Cerebellar cortex (tissue), 1 donor: ENCODE measurements around the gene EPC2.

Experiments
- DNase-seq: peaks from one replicate; pipeline ENCODE4 v3.0.0-alpha.2; 2015; ENCODE audit warnings: low spot score

The EPC2 gene, protein sequence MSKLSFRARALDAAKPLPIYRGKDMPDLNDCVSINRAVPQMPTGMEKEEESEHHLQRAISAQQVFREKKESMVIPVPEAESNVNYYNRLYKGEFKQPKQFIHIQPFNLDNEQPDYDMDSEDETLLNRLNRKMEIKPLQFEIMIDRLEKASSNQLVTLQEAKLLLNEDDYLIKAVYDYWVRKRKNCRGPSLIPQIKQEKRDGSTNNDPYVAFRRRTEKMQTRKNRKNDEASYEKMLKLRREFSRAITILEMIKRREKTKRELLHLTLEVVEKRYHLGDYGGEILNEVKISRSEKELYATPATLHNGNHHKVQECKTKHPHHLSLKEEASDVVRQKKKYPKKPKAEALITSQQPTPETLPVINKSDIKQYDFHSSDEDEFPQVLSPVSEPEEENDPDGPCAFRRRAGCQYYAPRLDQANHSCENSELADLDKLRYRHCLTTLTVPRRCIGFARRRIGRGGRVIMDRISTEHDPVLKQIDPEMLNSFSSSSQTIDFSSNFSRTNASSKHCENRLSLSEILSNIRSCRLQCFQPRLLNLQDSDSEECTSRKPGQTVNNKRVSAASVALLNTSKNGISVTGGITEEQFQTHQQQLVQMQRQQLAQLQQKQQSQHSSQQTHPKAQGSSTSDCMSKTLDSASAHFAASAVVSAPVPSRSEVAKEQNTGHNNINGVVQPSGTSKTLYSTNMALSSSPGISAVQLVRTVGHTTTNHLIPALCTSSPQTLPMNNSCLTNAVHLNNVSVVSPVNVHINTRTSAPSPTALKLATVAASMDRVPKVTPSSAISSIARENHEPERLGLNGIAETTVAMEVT

DNA sequence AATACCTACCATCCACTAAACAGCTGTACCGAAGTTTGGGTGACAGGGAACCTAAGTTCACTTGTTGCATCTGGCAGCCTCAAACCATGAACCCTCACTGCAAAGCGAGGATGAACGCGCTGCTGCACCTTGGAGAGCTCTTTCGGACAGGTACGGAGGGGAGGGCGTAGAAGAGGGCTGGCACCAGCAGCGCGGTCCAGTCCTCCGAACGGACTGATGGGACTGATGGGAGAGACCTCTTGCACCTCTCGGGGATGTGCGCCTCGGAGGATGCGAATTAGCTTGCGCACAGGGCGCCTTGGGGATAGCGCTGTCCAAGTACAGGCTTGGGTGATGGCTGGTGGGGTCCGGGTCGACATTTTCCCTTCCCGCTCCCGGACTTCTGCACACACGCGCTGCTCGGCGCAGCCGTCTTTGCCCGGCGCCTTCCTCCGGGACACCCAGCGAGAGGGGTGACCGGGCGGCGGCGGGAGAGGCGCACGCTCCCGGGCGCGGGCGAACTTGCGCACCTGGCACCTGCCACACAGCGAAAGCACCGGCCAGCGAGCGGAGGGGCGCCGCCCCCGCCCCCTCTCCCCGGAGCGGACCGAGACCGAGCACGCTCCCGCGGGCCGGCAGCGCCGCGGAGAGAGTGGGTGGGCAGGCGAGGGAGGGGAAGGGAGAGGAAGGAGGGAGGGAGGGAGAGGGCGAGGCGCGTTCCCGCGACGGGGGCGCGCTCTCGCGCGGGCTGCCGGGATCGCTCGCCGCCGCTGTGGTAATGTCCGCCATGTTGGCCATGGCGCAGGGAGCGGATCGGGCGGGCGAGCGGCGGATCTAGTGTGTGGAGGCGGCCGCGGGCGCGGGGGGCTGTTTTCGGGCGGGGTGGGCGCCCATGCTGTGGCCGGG is at the start of gene EPC2:
EPC2 (plus strand) TSS at position 754 of the 885 bp plus-strand sequence. CDS start 267 bp downstream, outside the sequence.
- DNase-seq, result peak; percentile 82

DNA sequence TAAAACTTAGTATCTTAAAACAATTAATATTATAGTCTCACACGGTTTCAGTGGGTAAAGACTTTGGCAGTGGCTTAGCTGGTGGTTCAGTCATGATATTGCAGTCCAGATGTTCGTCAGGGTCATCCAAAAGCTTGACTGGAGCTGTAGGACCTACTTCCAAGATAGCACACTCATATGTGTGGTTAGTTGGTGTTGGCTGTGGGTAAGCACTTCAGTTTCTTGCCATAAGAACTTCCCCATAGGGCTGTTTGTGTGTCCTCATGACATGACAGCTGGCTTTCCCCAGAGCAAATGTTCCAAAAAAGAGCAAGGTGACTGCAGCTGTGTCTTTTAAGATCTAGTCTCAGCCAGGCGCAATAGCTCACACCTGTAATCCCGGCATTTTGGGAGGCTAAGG is 48.5 kb upstream of the EPC2 start:
- DNase-seq, result no peak

DNA sequence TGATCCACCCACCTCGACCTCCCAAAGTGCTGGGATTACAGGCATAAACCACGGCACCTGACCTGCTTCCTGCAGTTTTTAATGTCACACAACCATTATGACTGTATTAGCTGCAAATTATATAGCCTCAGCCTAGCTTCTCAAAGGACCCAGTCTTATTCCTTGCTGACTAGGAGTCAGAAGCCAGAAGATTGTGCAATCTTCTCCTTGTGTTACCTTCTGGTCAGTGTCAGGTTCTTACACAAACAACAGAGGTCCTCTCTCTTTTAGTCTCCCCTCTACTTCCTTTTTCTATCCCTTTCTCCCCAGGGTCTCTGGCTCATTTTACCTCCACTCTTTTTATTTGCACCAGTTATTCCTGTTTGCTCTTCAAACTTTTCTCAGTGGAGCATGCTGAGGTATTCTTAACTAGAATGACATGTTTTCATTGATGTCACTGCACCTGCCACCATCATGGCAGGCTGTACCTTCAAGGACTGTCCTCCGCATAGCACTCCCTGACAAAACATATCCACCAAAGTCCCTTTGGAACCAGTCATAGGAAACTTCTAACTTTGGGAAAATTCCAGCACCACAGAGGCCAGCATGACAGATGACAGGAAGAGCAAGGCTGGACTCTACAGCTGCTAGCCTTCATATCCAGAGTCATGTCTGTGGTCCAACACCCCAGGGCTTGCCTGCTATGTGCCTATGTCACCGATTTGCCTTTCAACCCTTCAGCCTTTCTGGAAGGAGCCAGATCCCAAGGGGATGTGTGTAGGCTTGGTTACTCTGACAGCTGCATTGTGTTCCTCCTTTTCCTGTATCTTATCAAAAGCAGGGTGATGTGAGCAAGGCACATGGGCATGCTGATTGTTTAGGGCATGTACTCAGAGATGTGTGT is 45.2 kb upstream of the EPC2 start:
- DNase-seq, result no peak

DNA sequence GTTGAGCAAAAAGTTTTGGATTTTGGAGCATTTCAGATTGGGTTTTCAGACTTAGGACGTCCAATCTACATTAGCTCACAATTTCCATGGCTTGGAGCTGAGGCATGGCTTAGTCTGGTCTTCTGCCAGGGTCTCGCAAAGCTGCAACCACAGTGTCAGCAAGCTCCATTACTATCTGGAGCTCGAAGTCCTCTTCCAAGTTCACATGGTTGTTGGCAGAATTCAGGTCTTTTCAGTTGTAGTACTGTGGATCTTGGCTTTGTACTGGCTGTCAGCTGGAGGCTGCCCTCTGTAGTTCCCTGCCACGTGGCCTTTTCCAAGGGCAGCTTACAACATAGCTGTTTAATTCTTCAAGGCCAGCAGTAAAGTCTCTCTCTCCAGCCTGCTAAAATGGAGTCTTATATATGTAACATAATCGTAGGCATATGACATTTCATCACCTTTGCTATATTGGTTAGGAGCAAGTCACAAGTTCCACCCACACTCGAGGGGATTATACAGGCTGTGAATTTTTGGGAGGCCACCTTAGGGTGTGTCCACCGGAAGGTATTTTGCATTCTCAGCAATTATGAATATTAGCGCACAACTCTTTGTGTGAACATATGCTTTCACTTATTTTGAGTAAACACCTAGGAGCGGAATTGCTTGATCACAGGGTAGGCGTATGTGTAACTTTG is 41.5 kb upstream of the EPC2 start:
- DNase-seq, result no peak

DNA sequence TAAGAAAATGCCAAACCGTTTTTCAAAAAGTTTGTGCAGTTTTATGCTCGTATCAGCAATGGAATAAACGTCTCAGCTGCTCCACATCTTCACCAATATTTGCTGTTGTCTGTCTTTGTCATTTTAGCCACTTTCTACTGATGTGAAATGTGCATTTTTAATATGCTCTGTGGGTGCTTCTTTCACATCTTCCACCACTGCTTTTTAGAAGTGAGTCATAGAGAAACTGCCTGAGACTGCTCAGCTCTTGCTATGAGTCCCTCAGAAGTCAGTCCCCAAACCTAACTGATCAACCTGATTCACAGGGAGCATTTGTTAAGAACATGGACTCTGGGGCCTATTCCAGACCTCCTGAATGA is 41.0 kb upstream of the EPC2 start:
- DNase-seq, result no peak

DNA sequence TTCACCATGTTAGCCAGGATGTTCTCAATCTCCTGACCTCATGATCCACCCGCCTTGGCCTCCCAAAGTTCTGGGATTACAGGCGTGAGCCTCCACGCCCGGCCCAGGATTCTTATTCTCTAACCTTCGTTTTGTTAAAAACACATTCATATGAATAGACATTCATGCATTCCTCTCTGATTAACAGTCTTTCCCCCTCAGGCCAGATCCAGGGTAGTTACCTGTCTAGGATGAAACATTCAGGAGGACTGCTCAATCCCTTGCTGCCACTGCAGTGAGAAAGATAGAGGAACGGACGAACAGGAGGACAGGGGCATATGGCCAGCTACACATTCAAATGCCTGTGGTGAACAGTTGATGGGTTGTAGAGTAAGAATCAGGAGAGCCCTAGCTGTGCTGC is 39.6 kb upstream of the EPC2 start:
- no peak for DNase-seq

DNA sequence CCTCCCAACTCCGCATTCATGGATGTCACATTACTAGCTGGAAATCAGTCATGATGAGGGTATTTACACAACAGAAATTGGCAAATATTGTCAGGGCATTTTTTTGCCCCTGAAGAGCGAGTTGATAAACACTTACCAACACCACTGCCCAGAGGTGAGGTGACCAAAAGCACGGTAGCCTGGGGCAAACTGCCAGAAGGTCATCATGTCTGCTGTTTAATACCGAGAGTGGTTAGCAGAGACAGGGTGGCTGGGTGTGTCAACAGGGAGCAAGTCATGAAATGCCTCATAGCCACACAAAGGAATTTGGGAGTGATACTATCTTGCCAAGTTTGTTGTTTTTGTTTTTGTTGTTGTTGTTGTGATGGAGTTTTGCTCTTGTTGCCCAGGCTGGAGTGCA is 37.0 kb upstream of the EPC2 start:
- DNase-seq, result no peak

DNA sequence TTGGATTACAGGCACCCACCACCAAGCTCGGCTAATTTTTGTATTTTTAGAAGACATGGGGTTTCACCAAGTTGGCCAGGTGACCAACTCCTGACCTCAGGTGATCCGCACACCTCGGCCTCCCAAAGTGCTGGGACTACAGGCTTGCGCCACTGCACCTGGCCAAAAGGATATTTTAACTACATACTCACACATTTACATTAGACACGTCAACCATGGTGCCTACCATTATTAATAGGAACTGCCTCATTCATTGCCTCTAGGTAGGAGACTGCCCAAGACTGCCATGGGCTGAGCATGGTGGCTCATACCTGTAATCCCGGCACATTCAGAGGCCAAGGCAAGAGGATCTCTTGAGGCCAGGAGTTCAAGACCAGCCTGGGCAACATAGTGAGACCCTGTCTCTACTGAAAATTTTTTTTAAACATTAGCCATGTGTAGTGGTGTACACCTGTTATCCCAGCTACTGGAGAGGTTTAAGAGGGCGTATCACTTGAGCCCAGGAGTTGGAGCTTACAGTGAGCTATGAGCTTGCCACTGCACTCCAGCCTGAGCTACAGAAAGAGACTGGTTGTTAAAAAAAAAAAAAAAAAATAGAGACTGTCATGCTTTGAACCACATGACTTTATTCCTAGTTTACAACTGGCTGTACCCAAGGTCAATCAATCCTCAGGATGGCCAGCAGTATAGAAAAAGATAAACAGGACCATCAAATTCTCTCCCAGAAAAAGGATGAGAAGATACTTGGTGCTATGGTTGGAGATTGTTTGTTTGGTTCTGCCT is 31.1 kb upstream of the EPC2 start:
- no peak for DNase-seq

DNA sequence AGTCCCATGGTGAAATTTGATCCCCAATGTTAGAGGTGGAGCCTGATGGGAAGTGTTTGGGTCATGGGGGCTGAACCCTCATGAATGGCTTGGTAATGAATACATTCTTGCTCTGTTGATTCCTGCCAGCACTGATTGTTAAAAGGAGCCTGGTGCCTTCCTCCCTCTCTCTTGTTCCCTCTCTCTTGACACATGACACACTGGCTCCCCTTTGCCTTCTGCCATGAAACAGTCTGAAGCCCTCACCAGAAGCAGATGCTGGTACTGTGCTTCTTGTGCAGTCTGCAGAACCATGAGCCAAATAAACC is 30.6 kb upstream of the EPC2 start:
- DNase-seq, result no peak

DNA sequence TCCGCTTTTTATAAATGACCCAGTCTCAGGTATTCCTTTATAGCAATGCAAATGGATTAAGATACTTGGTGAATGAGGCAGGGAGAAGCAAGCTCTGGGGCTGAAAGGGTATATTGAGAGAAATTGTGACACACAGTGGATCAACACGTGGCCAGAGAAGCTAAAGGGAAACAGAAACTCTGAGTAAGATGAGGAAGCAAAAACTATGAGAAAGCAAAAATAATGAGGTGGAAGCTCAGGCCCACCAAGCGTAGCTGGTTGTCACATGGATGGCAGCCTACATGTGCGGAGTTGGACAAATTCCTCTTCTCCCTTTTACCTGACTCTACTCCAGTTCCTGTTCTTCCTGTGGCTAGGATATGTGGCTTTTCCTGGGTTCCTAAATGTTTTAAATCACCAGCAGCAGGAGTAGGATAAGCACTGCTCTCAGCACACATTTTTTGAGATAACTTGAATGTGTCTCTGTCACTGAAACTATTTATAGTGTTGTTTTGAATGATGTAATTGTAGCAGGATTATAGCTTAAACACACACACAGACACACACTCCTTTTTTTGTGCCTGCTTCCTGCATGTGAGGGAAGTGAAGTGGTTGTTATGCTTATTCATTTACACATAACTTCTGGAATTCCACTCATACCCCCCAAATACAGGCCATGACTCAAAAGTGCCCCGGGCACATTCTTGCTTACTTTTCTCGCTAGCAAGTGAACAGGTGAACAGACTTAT is 30.1 kb upstream of the EPC2 start:
- no peak for DNase-seq

DNA sequence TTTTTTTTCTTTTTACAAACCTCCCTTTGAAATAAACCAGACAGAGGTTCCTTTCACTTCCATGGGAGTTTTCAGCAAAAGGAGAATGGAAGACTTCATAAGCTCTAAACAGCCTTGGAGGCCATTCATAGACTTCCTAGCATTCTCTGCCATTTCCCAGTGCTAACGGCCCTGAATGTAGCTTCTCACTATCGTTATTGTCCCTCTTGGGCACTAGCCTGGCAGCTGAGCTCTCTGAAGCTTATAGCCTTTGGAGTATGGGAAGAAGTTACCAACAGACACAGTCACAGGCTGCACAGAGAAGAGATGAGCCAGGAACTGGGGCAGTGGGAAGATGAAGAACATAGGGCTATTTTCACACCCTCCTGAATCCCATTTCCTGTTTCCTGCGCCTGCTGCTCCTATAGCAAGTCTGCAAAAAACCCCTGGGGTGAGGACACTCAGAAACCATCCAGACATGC is 29.1 kb upstream of the EPC2 start:
- DNase-seq, result peak; percentile 58

DNA sequence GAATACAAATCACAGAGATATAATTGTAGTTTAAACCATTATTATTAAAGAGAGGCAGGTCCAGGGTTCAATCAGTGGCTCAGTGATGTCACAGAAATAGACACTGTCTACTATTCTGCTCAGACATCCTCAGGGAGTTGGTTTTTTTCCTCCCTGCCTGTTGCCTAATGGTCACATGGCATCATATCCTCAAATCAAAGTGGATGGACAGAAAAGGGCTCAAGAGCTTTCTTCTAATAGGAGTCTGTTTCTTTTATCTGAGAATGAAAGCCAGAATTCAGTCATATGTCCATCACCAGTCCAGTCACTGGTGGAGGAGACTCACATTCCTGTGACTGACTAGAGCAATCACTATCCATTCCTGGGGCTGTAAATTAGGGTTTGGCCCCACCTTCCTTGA is 27.9 kb upstream of the EPC2 start:
- no peak for DNase-seq

DNA sequence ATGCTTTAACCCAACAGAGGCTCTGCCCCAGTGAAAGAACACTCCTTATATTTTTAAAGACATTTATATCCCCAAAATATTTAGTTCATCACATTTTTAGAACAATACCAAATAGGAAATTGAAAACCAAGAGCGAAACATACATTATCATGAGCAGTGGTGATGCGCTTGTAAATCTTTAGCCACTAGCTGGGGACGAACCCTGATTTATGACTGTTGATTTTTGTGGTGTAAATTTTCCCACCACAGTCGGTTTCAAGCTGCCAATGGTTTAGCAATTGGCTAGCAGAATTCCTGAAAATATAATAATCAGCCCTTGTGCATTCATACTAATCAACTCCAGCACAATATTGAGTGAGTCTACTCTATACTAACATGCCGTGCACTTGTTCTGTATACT is 27.3 kb upstream of the EPC2 start:
- DNase-seq, result no peak

DNA sequence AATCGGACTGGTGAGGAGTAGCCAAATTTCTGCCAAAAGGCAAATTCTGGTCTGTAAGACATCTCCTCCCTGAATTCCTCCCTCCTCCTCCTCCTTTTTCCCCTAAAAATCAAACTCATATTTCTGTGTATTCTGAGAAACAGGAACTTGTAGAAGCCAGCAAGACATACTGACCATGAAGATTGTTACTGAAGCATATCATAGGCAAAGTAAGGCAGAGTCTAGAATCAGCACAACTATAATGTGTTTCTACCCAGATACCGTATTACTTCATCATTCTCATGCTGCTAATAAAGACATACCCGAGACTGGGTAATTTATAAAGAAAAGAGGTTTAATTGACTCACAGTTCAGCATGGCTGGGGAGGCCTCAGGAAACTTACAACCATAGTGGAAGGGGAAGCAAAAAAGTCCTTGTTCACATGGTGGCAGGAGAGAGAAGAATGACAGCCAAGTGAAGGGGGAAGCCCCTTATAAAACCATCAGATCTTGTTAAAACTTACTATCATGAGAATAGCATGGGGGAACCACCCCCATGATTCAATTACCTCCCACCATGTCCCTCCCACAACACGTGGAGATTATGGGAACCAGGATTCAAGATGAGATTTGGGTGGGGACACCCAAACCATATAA is 24.9 kb upstream of the EPC2 start:
- DNase-seq, result no peak

DNA sequence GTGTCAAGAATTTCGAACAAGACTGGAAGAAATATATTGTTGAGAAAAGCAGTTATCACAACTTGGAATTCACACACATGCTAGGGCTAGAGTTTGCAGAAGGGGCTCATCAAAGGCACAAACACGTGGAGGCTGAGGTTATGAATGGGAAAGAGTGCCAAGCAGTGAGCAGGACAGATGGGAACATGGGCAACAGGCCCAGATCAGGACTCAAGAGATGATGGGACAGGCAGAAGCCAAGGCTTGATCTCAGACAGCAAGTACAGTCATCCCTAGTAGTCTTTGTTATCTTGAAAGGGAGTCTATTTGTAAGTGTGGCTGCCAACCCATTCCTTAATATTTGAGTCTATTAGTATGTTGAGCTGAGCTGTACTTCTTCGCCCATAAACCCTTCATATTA is 22.2 kb upstream of the EPC2 start:
- peak; percentile 85 for DNase-seq

DNA sequence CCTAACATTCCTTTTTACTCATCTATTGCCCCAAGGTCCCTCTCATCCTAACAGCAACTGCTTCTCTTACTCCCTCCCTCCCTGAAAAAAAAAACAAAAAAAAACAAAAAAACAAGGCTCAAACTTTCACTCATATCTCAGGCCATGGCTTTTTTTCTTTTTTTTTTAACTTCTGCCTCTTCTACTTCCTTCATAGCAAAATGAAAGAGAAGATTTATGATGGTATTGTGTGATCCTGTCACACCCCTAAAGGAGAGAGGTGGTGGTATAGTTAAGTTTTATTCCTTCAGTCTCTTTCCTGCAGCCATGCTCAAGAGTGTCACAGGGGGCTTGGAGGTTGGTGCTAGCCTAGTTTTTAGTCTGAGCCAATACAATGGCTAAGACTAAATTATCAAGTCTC is 21.5 kb upstream of the EPC2 start:
- no peak for DNase-seq

DNA sequence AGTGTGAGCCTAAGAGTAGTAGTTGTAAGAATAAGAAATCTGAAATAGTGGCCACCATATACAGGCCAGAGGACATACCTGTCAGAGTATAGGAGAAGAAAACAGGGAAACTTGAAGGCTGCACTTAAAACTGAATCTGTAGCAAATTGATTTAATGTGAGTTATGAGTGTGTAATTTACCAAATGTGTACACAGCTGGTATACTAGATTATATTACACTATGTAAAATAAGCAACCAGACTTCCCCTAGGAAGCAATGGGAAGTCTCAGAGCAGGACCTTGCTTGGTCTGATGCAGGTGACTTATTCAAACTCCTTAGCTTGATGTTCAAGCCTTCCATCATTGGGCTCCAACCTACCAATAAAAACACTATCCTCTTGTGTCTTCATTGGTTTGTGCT is 17.3 kb upstream of the EPC2 start:
- no peak for DNase-seq

DNA sequence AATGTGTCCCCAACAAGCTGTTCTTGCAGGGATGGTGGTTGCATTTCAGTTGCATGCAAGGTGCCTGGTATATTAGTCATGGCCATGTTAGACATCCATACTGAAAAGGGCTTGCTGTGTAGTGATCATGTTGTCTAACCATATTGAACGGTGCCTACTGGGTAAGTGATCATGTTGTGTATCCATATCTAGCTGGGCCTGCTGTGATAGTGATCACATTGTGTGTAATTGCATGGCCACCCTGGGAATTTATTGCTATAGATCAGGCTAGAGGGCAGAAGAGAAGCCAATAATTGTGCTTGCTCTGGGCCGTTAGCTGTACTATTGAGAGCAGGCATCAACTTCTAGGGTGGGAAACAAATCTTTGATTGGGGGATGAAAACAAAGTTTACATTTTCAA is 9.8 kb upstream of the EPC2 start:
- no peak for DNase-seq

DNA sequence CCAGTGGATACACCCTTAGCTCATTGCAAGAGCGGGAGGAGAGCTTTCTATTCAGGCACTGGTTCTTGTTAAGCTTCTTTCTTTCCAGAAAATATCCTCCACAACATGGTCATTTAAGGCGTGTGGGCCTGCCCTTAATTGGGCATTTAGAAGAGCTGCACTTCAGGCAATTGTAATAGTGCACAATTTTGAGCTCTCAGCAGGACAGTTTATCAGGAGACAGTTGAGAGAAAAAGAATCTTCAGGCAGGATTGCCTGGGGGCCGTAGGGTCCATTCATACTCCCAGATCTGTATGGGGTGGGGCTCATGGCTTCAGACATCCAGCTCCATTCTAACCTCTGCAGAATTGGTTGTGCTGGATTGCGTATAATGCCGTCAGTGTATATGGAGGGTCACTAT is 6.0 kb upstream of the EPC2 start:
- DNase-seq, result no peak
